Measurements from ENCODE around the gene NFKBIE.

Gene NFKBIE

DNA sequence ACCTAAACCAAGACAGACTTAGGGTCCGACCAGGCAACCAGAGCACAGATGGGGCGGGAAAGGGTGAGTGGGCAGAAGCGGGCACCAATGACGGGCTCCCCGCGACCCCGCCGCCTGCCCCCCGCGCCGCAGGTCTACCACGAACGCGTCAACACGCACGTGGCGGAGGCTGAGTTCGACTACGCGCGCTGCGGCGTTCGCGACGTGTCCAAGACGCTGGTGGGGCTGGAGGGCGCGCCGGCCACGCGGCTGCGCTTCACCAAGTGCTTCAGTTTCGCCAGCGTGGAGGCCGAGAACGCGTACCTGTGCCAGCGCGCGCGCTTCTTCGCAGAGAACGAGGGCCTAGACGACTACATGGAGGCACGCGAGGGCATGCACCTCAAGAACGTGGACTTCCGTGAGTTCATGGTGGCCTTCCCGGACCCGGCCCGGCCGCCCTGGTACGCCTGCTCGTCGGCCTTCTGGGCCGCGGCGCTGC, 10.0 kb upstream of the NFKBIE start:
- no peak for DNase-seq
- Histone ChIP-seq H3K23ac (ENCODE audit: low read length in 2 of 2) (no peak overlapping the region), H2BK120ac (ENCODE audit: low read depth, low read length) (no peak overlapping the region), H2AK5ac (ENCODE audit: low read length, severe bottlenecking) (no peak overlapping the region), H4K91ac (ENCODE audit: low read length) (peak overlapping the region; percentile 43), H3K18ac (ENCODE audit: low read depth in 1 of 2, low read length in 2 of 2) (no peak overlapping the region), H3K9ac (ENCODE audit: low read length) (no peak overlapping the region), H3K4me1 (ENCODE audit: control insufficient read depth, insufficient read depth, low read depth, low read length) (peaks cover 3% of the 10 kb centered on the region), H3K4me3 (ENCODE audit: insufficient read depth in 1 of 2, low read depth in 1 of 2, low read length in 2 of 2) (peak overlapping the region in 1 of 2 experiments; percentile 39), H3K14ac (ENCODE audit: low read length in 2 of 2) (no peak overlapping the region), H3K9me3 (ENCODE audit: control insufficient read depth, low read length) (no peaks in the 10 kb centered on the region), H4K8ac (ENCODE audit: low read length) (no peak overlapping the region), H3K27me3 (ENCODE audit: control insufficient read depth in 1 of 2, insufficient read depth in 1 of 2, low read length in 2 of 2) (peaks cover 50 to 90% of the 10 kb centered on the region in 2 experiments), H3K4ac (ENCODE audit: low read depth in 1 of 2, low read length in 2 of 2) (no peak overlapping the region), H2BK12ac (ENCODE audit: low read length in 2 of 2) (no peak overlapping the region), H3K27ac (ENCODE audit: low read length, poor library complexity, severe bottlenecking) (no peak overlapping the region), H3K36me3 (ENCODE audit: control insufficient read depth in 1 of 2, insufficient read depth in 2 of 2, low read depth in 1 of 2, low read length in 2 of 2) (no peaks in the 10 kb centered on the region), H2BK15ac (ENCODE audit: low read depth, poor library complexity, severe bottlenecking) (no peak overlapping the region), H3K4me2 (ENCODE audit: low read length, poor library complexity, severe bottlenecking) (no peak overlapping the region), H2BK5ac (ENCODE audit: low read depth, low read length, poor library complexity, severe bottlenecking) (no peak overlapping the region), H3K79me1 (replicated peaks; ENCODE audit: low read length, poor library complexity, severe bottlenecking) (no peaks in the 10 kb centered on the region), H2AFZ (ENCODE audit: low read depth, low read length) (no peak overlapping the region)
- 96% methylated on average over 59 of the region's 59 CpGs for WGBS

DNA sequence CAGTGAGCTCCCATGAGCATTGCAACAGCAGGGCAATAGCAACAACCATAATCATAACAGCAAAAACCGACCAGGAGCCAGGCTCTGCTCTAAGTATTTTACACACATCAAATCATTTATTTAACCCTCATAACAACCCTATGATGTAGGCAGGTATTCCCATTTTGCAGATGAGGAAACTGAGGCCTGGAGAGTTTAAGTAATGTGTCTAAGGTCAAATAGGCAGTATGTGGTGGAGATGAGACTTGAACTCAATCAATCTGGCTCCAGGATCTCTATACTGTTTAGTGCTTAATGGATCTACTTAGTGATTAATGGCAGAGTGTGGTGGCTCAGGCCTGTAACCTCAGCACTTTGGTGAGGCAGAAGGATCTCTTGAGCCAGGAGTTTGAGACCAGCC, 8.3 kb upstream of the NFKBIE start:
- Histone ChIP-seq H3K18ac (ENCODE audit: low read depth in 1 of 2, low read length in 2 of 2) (no peak overlapping the region), H2AFZ (ENCODE audit: low read depth, low read length) (no peak overlapping the region), H2BK120ac (ENCODE audit: low read depth, low read length) (no peak overlapping the region), H3K27ac (ENCODE audit: low read length, poor library complexity, severe bottlenecking) (no peak overlapping the region), H2BK15ac (ENCODE audit: low read depth, poor library complexity, severe bottlenecking) (no peak overlapping the region), H3K4me3 (ENCODE audit: insufficient read depth in 1 of 2, low read depth in 1 of 2, low read length in 2 of 2) (no peak overlapping the region), H3K4me2 (ENCODE audit: low read length, poor library complexity, severe bottlenecking) (no peak overlapping the region), H4K8ac (ENCODE audit: low read length) (no peak overlapping the region), H3K9me3 (ENCODE audit: control insufficient read depth, low read length) (no peaks in the 10 kb centered on the region), H3K23ac (ENCODE audit: low read length in 2 of 2) (no peak overlapping the region), H2BK5ac (ENCODE audit: low read depth, low read length, poor library complexity, severe bottlenecking) (no peak overlapping the region), H3K14ac (ENCODE audit: low read length in 2 of 2) (no peak overlapping the region), H3K9ac (ENCODE audit: low read length) (no peak overlapping the region), H2BK12ac (ENCODE audit: low read length in 2 of 2) (no peak overlapping the region), H3K36me3 (ENCODE audit: control insufficient read depth in 1 of 2, insufficient read depth in 2 of 2, low read depth in 1 of 2, low read length in 2 of 2) (no peaks in the 10 kb centered on the region), H3K4me1 (ENCODE audit: control insufficient read depth, insufficient read depth, low read depth, low read length) (peaks cover 3% of the 10 kb centered on the region), H3K4ac (ENCODE audit: low read depth in 1 of 2, low read length in 2 of 2) (no peak overlapping the region), H3K79me1 (replicated peaks; ENCODE audit: low read length, poor library complexity, severe bottlenecking) (no peaks in the 10 kb centered on the region), H3K27me3 (ENCODE audit: control insufficient read depth in 1 of 2, insufficient read depth in 1 of 2, low read length in 2 of 2) (peaks cover 65 to 89% of the 10 kb centered on the region in 2 experiments), H4K91ac (ENCODE audit: low read length) (no peak overlapping the region), H2AK5ac (ENCODE audit: low read length, severe bottlenecking) (no peak overlapping the region)
- no CpG with 5 or more reads among the region's 1 CpG for WGBS
- DNase-seq = no peak

DNA sequence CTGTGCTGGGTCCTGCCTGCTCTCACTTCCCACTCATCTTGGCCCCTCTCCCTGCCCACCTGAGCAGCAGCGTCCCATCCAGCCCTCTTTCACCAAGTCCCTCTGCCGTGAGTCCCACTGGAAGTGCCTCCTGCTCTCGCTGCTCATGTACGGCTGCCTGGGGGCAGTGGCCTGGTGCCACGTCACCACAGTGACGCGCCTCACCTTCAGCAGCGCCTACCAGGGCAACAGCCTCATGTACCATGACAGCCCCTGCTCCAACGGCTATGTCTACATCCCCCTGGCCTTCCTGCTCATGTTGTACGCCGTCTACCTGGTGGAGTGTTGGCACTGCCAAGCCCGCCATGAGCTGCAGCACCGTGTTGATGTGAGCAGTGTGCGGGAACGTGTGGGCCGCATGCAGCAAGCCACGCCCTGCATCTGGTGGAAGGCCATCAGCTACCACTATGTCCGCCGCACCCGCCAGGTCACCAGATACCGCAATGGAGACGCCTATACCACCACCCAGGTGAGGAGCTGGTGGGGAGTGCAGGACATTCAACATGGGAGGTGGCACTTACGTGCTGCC, 7.7 kb upstream of the NFKBIE start:
- Histone ChIP-seq H4K91ac (ENCODE audit: low read length) (no peak overlapping the region), H2AK5ac (ENCODE audit: low read length, severe bottlenecking) (no peak overlapping the region), H3K4me2 (ENCODE audit: low read length, poor library complexity, severe bottlenecking) (no peak overlapping the region), H2BK120ac (ENCODE audit: low read depth, low read length) (no peak overlapping the region), H3K18ac (ENCODE audit: low read depth in 1 of 2, low read length in 2 of 2) (no peak overlapping the region), H3K27ac (ENCODE audit: low read length, poor library complexity, severe bottlenecking) (no peak overlapping the region), H3K9ac (ENCODE audit: low read length) (no peak overlapping the region), H3K27me3 (ENCODE audit: control insufficient read depth in 1 of 2, insufficient read depth in 1 of 2, low read length in 2 of 2) (peaks cover 66 to 89% of the 10 kb centered on the region in 2 experiments), H3K4ac (ENCODE audit: low read depth in 1 of 2, low read length in 2 of 2) (no peak overlapping the region), H3K36me3 (ENCODE audit: control insufficient read depth in 1 of 2, insufficient read depth in 2 of 2, low read depth in 1 of 2, low read length in 2 of 2) (no peaks in the 10 kb centered on the region), H3K79me1 (replicated peaks; ENCODE audit: low read length, poor library complexity, severe bottlenecking) (no peaks in the 10 kb centered on the region), H2BK5ac (ENCODE audit: low read depth, low read length, poor library complexity, severe bottlenecking) (no peak overlapping the region), H2BK15ac (ENCODE audit: low read depth, poor library complexity, severe bottlenecking) (no peak overlapping the region), H2BK12ac (ENCODE audit: low read length in 2 of 2) (no peak overlapping the region), H3K23ac (ENCODE audit: low read length in 2 of 2) (no peak overlapping the region), H3K14ac (ENCODE audit: low read length in 2 of 2) (no peak overlapping the region), H3K9me3 (ENCODE audit: control insufficient read depth, low read length) (no peaks in the 10 kb centered on the region), H2AFZ (ENCODE audit: low read depth, low read length) (no peak overlapping the region), H4K8ac (ENCODE audit: low read length) (no peak overlapping the region), H3K4me1 (ENCODE audit: control insufficient read depth, insufficient read depth, low read depth, low read length) (peaks cover 3% of the 10 kb centered on the region), H3K4me3 (ENCODE audit: insufficient read depth in 1 of 2, low read depth in 1 of 2, low read length in 2 of 2) (no peak overlapping the region)
- no peak for DNase-seq
- 86% methylated on average over 20 of the region's 23 CpGs for WGBS

DNA sequence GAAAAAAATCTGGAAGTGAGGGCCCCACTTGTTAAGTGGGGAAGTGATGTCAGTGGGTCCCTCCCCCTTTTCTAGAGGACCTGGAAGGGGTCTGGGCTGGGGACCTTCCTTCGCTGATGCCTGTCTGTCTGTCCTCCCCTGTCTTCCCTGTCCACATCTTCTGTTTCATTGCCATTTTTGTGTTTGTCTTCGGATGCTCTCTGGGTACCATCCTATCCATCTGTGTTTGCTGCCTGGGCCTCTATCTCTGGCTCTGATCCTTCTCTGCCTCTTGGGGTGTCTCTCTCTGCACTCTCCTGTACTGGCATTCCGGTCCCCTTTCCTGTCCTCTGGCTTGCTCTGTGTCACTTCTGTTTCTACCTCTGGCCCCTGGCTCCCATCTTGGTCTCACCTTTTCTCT, 7.2 kb upstream of the NFKBIE start:
- Histone ChIP-seq H3K4me3 (ENCODE audit: insufficient read depth in 1 of 2, low read depth in 1 of 2, low read length in 2 of 2) (no peak overlapping the region), H2BK5ac (ENCODE audit: low read depth, low read length, poor library complexity, severe bottlenecking) (no peak overlapping the region), H3K4ac (ENCODE audit: low read depth in 1 of 2, low read length in 2 of 2) (no peak overlapping the region), H3K36me3 (ENCODE audit: control insufficient read depth in 1 of 2, insufficient read depth in 2 of 2, low read depth in 1 of 2, low read length in 2 of 2) (no peaks in the 10 kb centered on the region), H3K14ac (ENCODE audit: low read length in 2 of 2) (no peak overlapping the region), H3K4me1 (ENCODE audit: control insufficient read depth, insufficient read depth, low read depth, low read length) (peaks cover 3% of the 10 kb centered on the region), H2BK12ac (ENCODE audit: low read length in 2 of 2) (no peak overlapping the region), H3K18ac (ENCODE audit: low read depth in 1 of 2, low read length in 2 of 2) (no peak overlapping the region), H4K8ac (ENCODE audit: low read length) (no peak overlapping the region), H2BK15ac (ENCODE audit: low read depth, poor library complexity, severe bottlenecking) (no peak overlapping the region), H2AFZ (ENCODE audit: low read depth, low read length) (no peak overlapping the region), H3K23ac (ENCODE audit: low read length in 2 of 2) (no peak overlapping the region), H3K79me1 (replicated peaks; ENCODE audit: low read length, poor library complexity, severe bottlenecking) (no peaks in the 10 kb centered on the region), H3K9ac (ENCODE audit: low read length) (no peak overlapping the region), H3K27me3 (ENCODE audit: control insufficient read depth in 1 of 2, insufficient read depth in 1 of 2, low read length in 2 of 2) (peaks cover 63 to 84% of the 10 kb centered on the region in 2 experiments), H2AK5ac (ENCODE audit: low read length, severe bottlenecking) (no peak overlapping the region), H4K91ac (ENCODE audit: low read length) (no peak overlapping the region), H3K9me3 (ENCODE audit: control insufficient read depth, low read length) (no peaks in the 10 kb centered on the region), H3K4me2 (ENCODE audit: low read length, poor library complexity, severe bottlenecking) (no peak overlapping the region), H2BK120ac (ENCODE audit: low read depth, low read length) (no peak overlapping the region), H3K27ac (ENCODE audit: low read length, poor library complexity, severe bottlenecking) (no peak overlapping the region)
- no peak for DNase-seq
- 86% methylated on average over 3 of the region's 3 CpGs for WGBS

All from mesenchymal stem cell (in vitro differentiated cells and primary cell).